ENCODE data around the gene SSR2. TPM values are rescaled to one million over a fixed set of nuclear protein-coding genes. Genes with fewer than 3 reads are reported as not detected.

Gene SSR2
- total RNA-seq, 1 donor from 2014 or later, result 564 TPM

- H3K4me3 ChIP-seq (ENCODE audit: low read depth, low read length), result no peak overlapping the region
These were observed 1.2 kb upstream of the SSR2 start for GRCh38 chr1:156021954-156022353.

GRCh38 chr1:156021093-156021428 is 310 bp upstream of the SSR2 start:
- no peak for FAIRE-seq
- TF ChIP-seq CTCF (IDR thresholded peaks at IDR 0.05; ENCODE audit: insufficient read depth, low read length, severe bottlenecking), result no peak
- DNase-seq (ENCODE audit: low read depth), result no peak
- H3K4me3 ChIP-seq (ENCODE audit: low read depth, low read length), result no peak overlapping the region
- no peaks in the 10 kb centered on the region for H3K27me3 ChIP-seq (ENCODE audit: control insufficient read depth, insufficient read depth, low read length)
- peaks cover 8% of the 10 kb centered on the region for H3K36me3 ChIP-seq (ENCODE audit: control insufficient read depth, insufficient read depth, low read length)

More at GRCh38 chr1:156021954-156022353, 1.2 kb upstream of the SSR2 start:
- no peak for FAIRE-seq
- no peaks in the 10 kb centered on the region for H3K27me3 ChIP-seq (ENCODE audit: control insufficient read depth, insufficient read depth, low read length)
- no peak for DNase-seq (ENCODE audit: low read depth)
- no peak for TF ChIP-seq CTCF (IDR thresholded peaks at IDR 0.05; ENCODE audit: insufficient read depth, low read length, severe bottlenecking)
- H3K36me3 ChIP-seq (ENCODE audit: control insufficient read depth, insufficient read depth, low read length), result peaks cover 5% of the 10 kb centered on the region

- H3K27me3 ChIP-seq (ENCODE audit: control insufficient read depth, insufficient read depth, low read length), result no peaks in the 10 kb centered on the region
- FAIRE-seq (no peak), DNase-seq (ENCODE audit: low read depth) (no peak)
- H3K36me3 ChIP-seq (ENCODE audit: control insufficient read depth, insufficient read depth, low read length), result peaks cover 9% of the 10 kb centered on the region
- peak overlapping the region; percentile 60 for H3K4me3 ChIP-seq (ENCODE audit: low read depth, low read length)
- no peak for TF ChIP-seq CTCF (IDR thresholded peaks at IDR 0.05; ENCODE audit: insufficient read depth, low read length, severe bottlenecking)
These were observed 832 bp downstream of the SSR2 start for GRCh38 chr1:156019946-156020292.

GRCh38 chr1:156014829-156015228 is 5.9 kb downstream of the SSR2 start:
- peaks cover 17% of the 10 kb centered on the region for H3K36me3 ChIP-seq (ENCODE audit: control insufficient read depth, insufficient read depth, low read length)
- TF ChIP-seq CTCF (IDR thresholded peaks at IDR 0.05; ENCODE audit: insufficient read depth, low read length, severe bottlenecking), result no peak
- DNase-seq (ENCODE audit: low read depth) (no peak), FAIRE-seq (no peak)
- H3K4me3 ChIP-seq (ENCODE audit: low read depth, low read length), result no peak overlapping the region
- no peaks in the 10 kb centered on the region for H3K27me3 ChIP-seq (ENCODE audit: control insufficient read depth, insufficient read depth, low read length)

- Histone ChIP-seq H3K36me3 (ENCODE audit: control insufficient read depth, insufficient read depth, low read length) (peaks cover 14% of the 10 kb centered on the region), H3K4me3 (ENCODE audit: low read depth, low read length) (no peak overlapping the region), H3K27me3 (ENCODE audit: control insufficient read depth, insufficient read depth, low read length) (no peaks in the 10 kb centered on the region)
- FAIRE-seq, result no peak
- TF ChIP-seq CTCF (IDR thresholded peaks at IDR 0.05; ENCODE audit: insufficient read depth, low read length, severe bottlenecking), result no peak
- DNase-seq (ENCODE audit: low read depth), result no peak
These were observed 8.5 kb downstream of the SSR2 start for GRCh38 chr1:156012051-156012817.

- TF ChIP-seq CTCF (IDR thresholded peaks at IDR 0.05; ENCODE audit: insufficient read depth, low read length, severe bottlenecking), result no peak
- FAIRE-seq, result no peak
- H3K36me3 ChIP-seq (ENCODE audit: control insufficient read depth, insufficient read depth, low read length), result peaks cover 11% of the 10 kb centered on the region
These were observed 11.3 kb downstream of the SSR2 start for GRCh38 chr1:156009404-156009803.

More at GRCh38 chr1:156009404-156009803, 11.3 kb downstream of the SSR2 start:
- no peak overlapping the region for H3K4me3 ChIP-seq (ENCODE audit: low read depth, low read length)
- no peak for DNase-seq (ENCODE audit: low read depth)
- H3K27me3 ChIP-seq (ENCODE audit: control insufficient read depth, insufficient read depth, low read length), result no peaks in the 10 kb centered on the region
